Lung (tissue), 12 donors: Measurements from ENCODE around the gene TMEM144. TPM values are rescaled to one million over a fixed set of nuclear protein-coding genes. Genes with fewer than 3 reads are reported as not detected.

Experiments
- ATAC-seq: fragments of 200-7000 bp; cut with Tn5 transposase; one replicate; pipeline ENCODE4 v1.9.1; 2020; ENCODE audit warnings: moderate number of reproducible peaks; ENCODE audit not compliant: insufficient read depth, low FRiP score
- DNase-seq, 3 donors: peaks; one replicate each; pipeline ENCODE4 v3.0.0-alpha.2; 2013 to 2017
- H3K27ac ChIP-seq, 2 donors: one replicate each; pipeline ENCODE4 v1.5.1; 2013; ENCODE audit warnings: mild to moderate bottlenecking in 2 of 2, moderate library complexity in 2 of 2, control low read depth in 1 of 2, inconsistent platforms in 1 of 2, low read depth in 1 of 2, low read length in 1 of 2
- H3K27me3 ChIP-seq, 3 donors: one replicate each; pipeline ENCODE4 v1.5.1; 2013; ENCODE audit warnings: low read length in 2 of 3; ENCODE audit not compliant: control insufficient read depth in 3 of 3, insufficient read depth in 3 of 3
- H3K36me3 ChIP-seq, 4 donors: one replicate each; pipeline ENCODE4 v1.5.1; 2013; ENCODE audit warnings: low read length in 4 of 4, mild to moderate bottlenecking in 1 of 4, moderate library complexity in 1 of 4; ENCODE audit not compliant: control insufficient read depth in 4 of 4, insufficient read depth in 4 of 4
- H3K4me1 ChIP-seq, 5 donors: one replicate each; pipeline ENCODE4 v1.5.1; 2013; ENCODE audit warnings: low read length in 5 of 5, mild to moderate bottlenecking in 2 of 5, moderate library complexity in 1 of 5; ENCODE audit not compliant: control insufficient read depth in 5 of 5, insufficient read depth in 5 of 5
- H3K4me3 ChIP-seq: one replicate; pipeline ENCODE4 v1.5.1; 2013; ENCODE audit warnings: mild to moderate bottlenecking, control low read depth, moderate library complexity
- H3K9ac ChIP-seq, 2 donors: one replicate each; pipeline ENCODE4 v1.5.1; 2013; ENCODE audit warnings: low read length in 2 of 2, control low read depth in 1 of 2; ENCODE audit not compliant: insufficient read depth in 1 of 2
- H3K9me3 ChIP-seq, 4 donors: one replicate each; pipeline ENCODE4 v1.5.1; 2013; ENCODE audit warnings: low read length in 3 of 4, mild to moderate bottlenecking in 1 of 4, moderate library complexity in 1 of 4; ENCODE audit not compliant: control insufficient read depth in 4 of 4, insufficient read depth in 3 of 4
- CTCF ChIP-seq: IDR thresholded peaks from 2 replicates; pipeline ENCODE4 v1.5.1; 2012; ENCODE audit warnings: mild to moderate bottlenecking; ENCODE audit errors: control extremely low read depth, extremely low read depth
- WGBS, 2 donors: extraction: QIAGEN DNeasy Blood & Tissue Kit; methylation state at CpG; one replicate each; pipeline ENCODE4 v1.1.7; 2013; 5-methylcytosine and 5-hydroxymethylcytosine counted together
- polyA plus RNA-seq, 2 donors: library from polyadenylated mRNA; stranded (reverse); fragments of 200-250 nt; gene quantifications; one replicate each; pipeline ENCODE4 v1.2.1, GENCODE V29; 2013
- total RNA-seq, 2 donors: library from RNA; depleted of rRNA in 1 of 2; stranded (reverse); fragments of >200 nt in 1 of 2; gene quantifications; one replicate each; pipeline ENCODE4 v1.2.1, GENCODE V29; 2014 to 2021
- donor health status: control.
- donor health status: control.
- donor health status: Bipolar disorder and iron deficiency.
- donor health status: healthy.
- donor health status: DM: yes; HTN: yes; CAD: no.

The TMEM144 gene
- total and polyA plus RNA-seq, 4 donors, result 3.7 to 17.3 (median 11.6) TPM

DNA sequence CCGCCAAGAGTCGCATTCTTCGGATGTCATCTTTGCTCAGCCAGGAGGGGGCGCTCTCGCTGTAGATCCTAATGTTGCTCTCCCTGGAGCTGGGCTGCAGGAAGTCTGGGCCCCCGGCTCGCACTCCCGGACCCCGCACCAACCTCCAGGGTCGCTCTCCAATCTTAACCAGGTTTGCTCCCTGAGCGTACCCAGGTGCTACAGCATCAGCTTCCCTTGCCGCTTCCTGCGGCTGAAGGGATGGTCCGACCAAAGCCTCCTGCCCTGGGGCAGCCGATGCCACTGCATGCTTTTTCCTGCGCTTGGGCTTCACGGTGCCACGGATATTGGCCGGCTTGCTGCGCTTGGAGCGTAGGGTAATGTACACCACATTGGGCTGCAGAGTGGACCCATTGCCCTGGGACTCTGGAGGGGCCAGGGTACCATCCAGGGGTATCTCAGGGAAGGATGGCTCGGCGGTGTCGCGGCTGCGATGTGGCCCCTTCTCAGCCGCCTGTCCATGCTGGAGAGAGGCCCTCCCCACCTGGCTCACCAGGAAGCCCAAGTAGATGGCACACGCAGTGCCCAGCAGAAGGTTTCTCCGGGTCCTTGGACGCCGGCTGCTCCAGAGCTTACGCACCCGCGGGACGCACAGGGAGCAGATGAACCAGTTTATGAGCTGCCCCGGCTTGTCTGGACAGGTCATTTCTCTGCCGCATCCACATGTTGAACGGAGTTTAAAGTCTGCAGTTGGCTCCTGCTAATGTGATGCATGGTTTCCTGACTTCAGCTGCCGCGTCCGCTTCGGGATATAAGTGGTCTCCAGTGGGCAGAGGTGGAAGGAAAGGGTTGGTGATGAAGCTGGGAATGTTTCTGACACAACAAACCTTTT is 39.4 kb upstream of the TMEM144 start:
- no peak for TF ChIP-seq CTCF
- no peaks in the 10 kb centered on the region for H3K36me3 ChIP-seq
- peak overlapping the region; percentile 23 to 78 for H3K27ac ChIP-seq
- WGBS, 2 donors, result 32 to 38% methylated on average over 42 of the region's 42 CpGs
- H3K9me3 ChIP-seq, result no peaks in the 10 kb centered on the region
- ATAC-seq (peak; percentile 63), DNase-seq (peak in 2 of 3 donors; percentile 17 to 32)
- H3K9ac ChIP-seq, result no peak overlapping the region
- H3K27me3 ChIP-seq, result no peaks in the 10 kb centered on the region
- H3K4me3 ChIP-seq, result peak overlapping the region; percentile 2
- peaks cover 0 to 17% (median 9%) of the 10 kb centered on the region in 5 donors for H3K4me1 ChIP-seq

- peak within 1 kb of the TSS in 1 of 2 donors; percentile 59 for H3K9ac ChIP-seq
- ATAC-seq (peak; percentile 41), DNase-seq (peak; percentile 35 to 78 (median 76))
- peak within 1 kb of the TSS; percentile 56 to 91 for H3K27ac ChIP-seq
- peak; percentile 30 for TF ChIP-seq CTCF
- no peak within 1 kb of the TSS for H3K4me3 ChIP-seq
- no peaks in the 10 kb centered on the region for H3K36me3 ChIP-seq
- no peaks in the 10 kb centered on the region for H3K9me3 ChIP-seq
- H3K4me1 ChIP-seq, result peaks cover 0 to 19% (median 9%) of the 10 kb centered on the region in 5 donors
- H3K27me3 ChIP-seq, result no peaks in the 10 kb centered on the region
- WGBS, 2 donors, result 7 to 11% methylated on average over 12 of the region's 12 CpGs
Observed at GRCh38 chr4:158172261-158173258, 37.7 kb upstream of the TMEM144 start, which contains the start of gene GASK1B. Gene GASK1B, minus strand, starts transcription at chr4:158173025. Its CDS starts 1,650 bp downstream, at chr4:158171375.

DNA sequence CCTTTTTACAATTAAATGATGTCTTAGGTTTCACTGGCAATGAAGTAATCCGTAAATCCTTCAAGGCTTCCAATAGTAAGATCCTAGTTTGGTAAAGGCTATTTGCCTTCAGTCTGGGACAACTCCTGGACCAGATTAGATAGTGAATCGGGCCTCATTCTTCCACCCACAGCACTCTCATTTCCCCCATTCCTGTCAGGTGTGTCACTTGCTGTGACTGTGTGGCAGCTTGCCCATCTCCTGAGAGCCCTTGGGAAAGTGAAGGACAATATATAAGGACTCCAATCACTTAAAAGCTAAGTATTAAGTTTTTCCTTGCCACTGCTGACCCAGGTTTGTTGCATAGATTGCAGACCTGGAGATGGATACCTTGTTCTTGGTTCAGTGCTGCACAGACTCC is 34.2 kb upstream of the TMEM144 start:
- DNase-seq, result peak in 2 of 3 donors; percentile 30 to 33
- no peaks in the 10 kb centered on the region for H3K9me3 ChIP-seq
- H3K9ac ChIP-seq, result no peak overlapping the region
- no peak for TF ChIP-seq CTCF
- peak overlapping the region; percentile 60 to 68 for H3K27ac ChIP-seq
- no peaks in the 10 kb centered on the region for H3K27me3 ChIP-seq
- peak; percentile 67 for ATAC-seq
- H3K4me1 ChIP-seq, result peaks cover 0 to 18% (median 3%) of the 10 kb centered on the region in 5 donors
- no peak overlapping the region for H3K4me3 ChIP-seq
- H3K36me3 ChIP-seq, result peaks cover 0 to 4% (median 0%) of the 10 kb centered on the region in 4 donors
- WGBS, 2 donors, result 64 to 71% methylated on average over 2 of the region's 2 CpGs
